Measurements from ENCODE around the gene SP5.

The SP5 gene

GRCh38 chr2:170762760-170763159 is 47.6 kb downstream of the SP5 start:
- no peaks in the 10 kb centered on the region for H3K36me3 ChIP-seq (ENCODE audit: control insufficient read depth, insufficient read depth, low read length)
- WGBS, 2 experiments (ENCODE audit: insufficient coverage in 2 of 2): 92 to 95% methylated on average over 7 of the region's 7 CpGs
- H3K9me3 ChIP-seq (ENCODE audit: control insufficient read depth, low read length): no peaks in the 10 kb centered on the region
- no peak overlapping the region for H3K27ac ChIP-seq (ENCODE audit: low read depth, low read length, severe bottlenecking)
- H3K4me1 ChIP-seq (ENCODE audit: control insufficient read depth, insufficient read depth, low read length, poor library complexity, severe bottlenecking): peaks cover 8% of the 10 kb centered on the region
- no peak overlapping the region for H3K4me3 ChIP-seq (ENCODE audit: extremely low read depth, insufficient read depth, low read length, poor library complexity, severe bottlenecking)

GRCh38 chr2:170763232-170763631 is 48.1 kb downstream of the SP5 start:
- H3K4me1 ChIP-seq (ENCODE audit: control insufficient read depth, insufficient read depth, low read length, poor library complexity, severe bottlenecking): peaks cover 8% of the 10 kb centered on the region
- H3K36me3 ChIP-seq (ENCODE audit: control insufficient read depth, insufficient read depth, low read length): no peaks in the 10 kb centered on the region
- no peaks in the 10 kb centered on the region for H3K9me3 ChIP-seq (ENCODE audit: control insufficient read depth, low read length)
- no peak overlapping the region for H3K4me3 ChIP-seq (ENCODE audit: extremely low read depth, insufficient read depth, low read length, poor library complexity, severe bottlenecking)
- H3K27ac ChIP-seq (ENCODE audit: low read depth, low read length, severe bottlenecking): no peak overlapping the region
- WGBS, 2 experiments (ENCODE audit: insufficient coverage in 2 of 2): 93 to 96% methylated on average over 3 to 4 of the region's 4 CpGs

- H3K36me3 ChIP-seq (ENCODE audit: control insufficient read depth, insufficient read depth, low read length): no peaks in the 10 kb centered on the region
- H3K27ac ChIP-seq (ENCODE audit: low read depth, low read length, severe bottlenecking): peak overlapping the region; percentile 43
- no peak overlapping the region for H3K4me3 ChIP-seq (ENCODE audit: extremely low read depth, insufficient read depth, low read length, poor library complexity, severe bottlenecking)
- no CpG with 5 or more reads among the region's 2 CpGs for WGBS, 2 experiments (ENCODE audit: insufficient coverage in 2 of 2)
- H3K9me3 ChIP-seq (ENCODE audit: control insufficient read depth, low read length): no peaks in the 10 kb centered on the region
- peaks cover 8% of the 10 kb centered on the region for H3K4me1 ChIP-seq (ENCODE audit: control insufficient read depth, insufficient read depth, low read length, poor library complexity, severe bottlenecking)
Measured at GRCh38 chr2:170764880-170765261, 49.7 kb downstream of the SP5 start.

GRCh38 chr2:170766693-170767092 is 51.6 kb downstream of the SP5 start:
- Histone ChIP-seq H3K4me3 (ENCODE audit: extremely low read depth, insufficient read depth, low read length, poor library complexity, severe bottlenecking) (no peak overlapping the region), H3K36me3 (ENCODE audit: control insufficient read depth, insufficient read depth, low read length) (no peaks in the 10 kb centered on the region), H3K4me1 (ENCODE audit: control insufficient read depth, insufficient read depth, low read length, poor library complexity, severe bottlenecking) (peaks cover 8% of the 10 kb centered on the region), H3K9me3 (ENCODE audit: control insufficient read depth, low read length) (no peaks in the 10 kb centered on the region), H3K27ac (ENCODE audit: low read depth, low read length, severe bottlenecking) (no peak overlapping the region)
- WGBS, 2 experiments (ENCODE audit: insufficient coverage in 2 of 2): 64 to 83% methylated on average over 1 to 4 of the region's 4 CpGs
